Measurements from ENCODE around the gene PRKCA.
"Not testable (repeated sequence)": the region's sequence is repeated elsewhere in the genome, so short reads cannot be mapped to it uniquely, and the experiment has no call there.

The PRKCA gene

GRCh38 chr17:66720567-66720966 is 418.2 kb downstream of the PRKCA start:
- DNase-seq (ENCODE audit: low spot score) = no peak
- TF ChIP-seq, protein P1, sequence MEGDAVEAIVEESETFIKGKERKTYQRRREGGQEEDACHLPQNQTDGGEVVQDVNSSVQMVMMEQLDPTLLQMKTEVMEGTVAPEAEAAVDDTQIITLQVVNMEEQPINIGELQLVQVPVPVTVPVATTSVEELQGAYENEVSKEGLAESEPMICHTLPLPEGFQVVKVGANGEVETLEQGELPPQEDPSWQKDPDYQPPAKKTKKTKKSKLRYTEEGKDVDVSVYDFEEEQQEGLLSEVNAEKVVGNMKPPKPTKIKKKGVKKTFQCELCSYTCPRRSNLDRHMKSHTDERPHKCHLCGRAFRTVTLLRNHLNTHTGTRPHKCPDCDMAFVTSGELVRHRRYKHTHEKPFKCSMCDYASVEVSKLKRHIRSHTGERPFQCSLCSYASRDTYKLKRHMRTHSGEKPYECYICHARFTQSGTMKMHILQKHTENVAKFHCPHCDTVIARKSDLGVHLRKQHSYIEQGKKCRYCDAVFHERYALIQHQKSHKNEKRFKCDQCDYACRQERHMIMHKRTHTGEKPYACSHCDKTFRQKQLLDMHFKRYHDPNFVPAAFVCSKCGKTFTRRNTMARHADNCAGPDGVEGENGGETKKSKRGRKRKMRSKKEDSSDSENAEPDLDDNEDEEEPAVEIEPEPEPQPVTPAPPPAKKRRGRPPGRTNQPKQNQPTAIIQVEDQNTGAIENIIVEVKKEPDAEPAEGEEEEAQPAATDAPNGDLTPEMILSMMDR (IDR thresholded peaks at IDR 0.05) = no peak
- no peak overlapping the region for H3K4me3 ChIP-seq
- no peak overlapping the region for H3K27ac ChIP-seq

GRCh38 chr17:66722341-66722740 is 419.9 kb downstream of the PRKCA start:
- H3K4me3 ChIP-seq = no peak overlapping the region
- TF ChIP-seq, protein P1 (IDR thresholded peaks at IDR 0.05) = no peak
- H3K27ac ChIP-seq = no peak overlapping the region
- DNase-seq (ENCODE audit: low spot score) = no peak

DNA sequence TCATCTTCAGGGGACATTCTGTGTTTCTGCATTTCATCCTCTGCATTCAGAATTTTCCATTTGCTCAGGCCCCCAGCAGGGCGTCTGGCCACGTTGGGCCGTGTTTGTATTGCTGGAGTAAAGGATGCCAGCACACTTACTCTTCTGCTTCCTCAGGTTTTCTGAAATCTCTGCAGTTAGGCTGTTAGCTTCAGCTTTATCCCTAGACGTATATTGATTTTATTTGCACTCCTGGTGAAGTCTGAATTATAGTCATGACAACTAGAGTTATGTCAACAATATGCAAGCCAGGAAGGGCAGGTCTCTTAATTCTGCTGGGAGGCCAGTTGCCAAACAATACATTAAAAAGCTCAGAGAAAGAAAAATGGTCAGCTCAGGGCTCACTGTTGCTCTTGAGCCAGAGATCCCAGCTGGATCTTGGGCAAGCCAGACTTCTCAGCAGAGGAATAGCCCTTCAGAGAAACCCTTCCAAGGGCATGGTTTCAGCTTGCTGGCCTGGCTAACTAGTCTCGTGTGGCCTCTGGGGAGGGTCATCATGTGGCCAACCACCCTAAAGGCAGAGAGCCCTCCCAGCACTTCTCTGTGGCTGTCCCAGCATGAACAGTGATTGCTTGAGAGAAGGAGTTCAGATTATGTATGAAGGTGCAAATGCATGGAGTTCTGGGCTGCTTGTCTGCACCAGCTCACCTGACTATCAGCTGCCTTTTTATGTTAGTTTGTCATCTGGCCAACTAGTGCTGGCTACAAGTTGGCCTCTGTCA is 422.3 kb downstream of the PRKCA start:
- no peak for DNase-seq (ENCODE audit: low spot score)
- Histone ChIP-seq H3K27ac (peak overlapping the region in 1 of 2 donors; percentile 6), H3K4me3 (no peak overlapping the region)
- TF ChIP-seq, protein P1 (IDR thresholded peaks at IDR 0.05) = no peak

DNA sequence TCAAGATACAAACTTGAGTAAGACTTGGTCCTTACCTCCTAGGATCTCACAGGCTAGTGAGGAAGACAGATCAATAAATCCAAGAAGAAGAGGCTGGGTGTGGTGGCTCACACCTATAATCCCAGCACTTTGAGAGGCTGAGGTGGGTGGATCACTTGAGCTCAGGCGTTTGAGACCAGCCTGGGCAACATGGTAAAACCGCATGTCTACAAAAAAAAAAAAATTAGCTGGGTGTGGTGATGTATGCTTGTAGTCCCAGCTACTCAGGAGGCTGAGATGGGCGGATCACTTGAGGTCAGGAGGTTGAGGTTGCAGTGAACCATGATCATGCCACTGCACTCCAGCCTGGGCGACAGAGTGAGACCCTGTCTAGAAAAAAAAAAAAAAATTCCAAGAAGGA is 423.0 kb downstream of the PRKCA start:
- H3K27ac ChIP-seq; H3K4me3 ChIP-seq; DNase-seq (ENCODE audit: low spot score): not testable (repeated sequence)

DNA sequence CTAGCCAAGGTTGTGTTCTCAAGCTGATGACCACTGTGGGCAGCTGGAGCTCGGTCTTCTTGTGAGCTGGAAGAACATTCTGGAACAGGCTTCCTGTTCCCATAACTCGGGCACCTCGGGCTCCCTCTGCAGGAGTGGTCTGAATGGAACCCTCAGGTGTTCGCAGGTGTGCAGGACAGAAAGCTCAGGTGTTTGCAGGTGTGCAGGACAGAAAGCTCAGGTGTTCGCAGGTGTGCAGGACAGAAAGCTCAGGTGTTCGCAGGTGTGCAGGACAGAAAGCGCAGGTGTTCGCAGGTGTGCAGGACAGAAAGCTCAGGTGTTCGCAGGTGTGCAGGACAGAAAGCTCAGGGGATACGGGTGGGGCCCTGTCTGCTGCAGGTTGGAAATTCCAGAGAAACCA is 423.5 kb downstream of the PRKCA start:
- Histone ChIP-seq H3K4me3 (no peak overlapping the region), H3K27ac (no peak overlapping the region)
- TF ChIP-seq, protein P1 (IDR thresholded peaks at IDR 0.05) = no peak
- DNase-seq (ENCODE audit: low spot score) = no peak

DNA sequence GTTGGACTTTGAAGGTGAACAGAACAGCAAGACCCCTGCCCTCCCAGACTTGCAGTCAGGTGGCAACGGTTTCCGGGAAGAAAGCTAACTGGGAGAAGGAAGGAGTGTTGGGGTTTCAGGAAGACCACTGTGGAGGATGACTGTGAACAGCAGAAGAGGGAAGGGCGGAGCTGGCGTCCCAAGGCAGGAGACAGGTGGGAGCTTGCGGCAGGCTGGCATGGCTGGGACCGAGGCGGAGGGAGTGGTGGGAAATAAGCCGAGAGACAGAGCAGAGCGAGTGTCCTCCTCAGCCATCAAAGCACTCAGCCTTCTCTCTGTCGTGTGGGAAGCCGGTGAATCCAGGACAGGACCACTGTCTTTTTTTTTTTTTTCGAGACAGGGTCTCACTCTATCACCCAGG is 424.0 kb downstream of the PRKCA start:
- Histone ChIP-seq H3K4me3 (no peak overlapping the region), H3K27ac (no peak overlapping the region)
- TF ChIP-seq, protein P1 (IDR thresholded peaks at IDR 0.05) = no peak
- no peak for DNase-seq (ENCODE audit: low spot score)

- no peak overlapping the region for H3K4me3 ChIP-seq
- no peak overlapping the region for H3K27ac ChIP-seq
- TF ChIP-seq, protein P1 (IDR thresholded peaks at IDR 0.05) = no peak
- no peak for DNase-seq (ENCODE audit: low spot score)
Measured at GRCh38 chr17:66726846-66727245, 424.4 kb downstream of the PRKCA start.
